PC-9 (cell line): ENCODE measurements around the gene CAPZB.

Source experiments
- EZH2 ChIP-seq: fragments of 200-600 bp; sonication (generic); IDR thresholded peaks from 2 replicates; pipeline ENCODE4 v1.8.0; 2017; ENCODE audit warnings: antibody characterized with exemption, low read depth
- TF ChIP-seq, protein P1 (sequence below): fragments of 200-600 bp; sonication (generic); conservative IDR thresholded peaks from 2 replicates; pipeline ENCODE4 v1.6.1; 2017; ENCODE audit warnings: mixed run types, antibody characterized with exemption, mild to moderate bottlenecking, moderate library complexity

DNA sequence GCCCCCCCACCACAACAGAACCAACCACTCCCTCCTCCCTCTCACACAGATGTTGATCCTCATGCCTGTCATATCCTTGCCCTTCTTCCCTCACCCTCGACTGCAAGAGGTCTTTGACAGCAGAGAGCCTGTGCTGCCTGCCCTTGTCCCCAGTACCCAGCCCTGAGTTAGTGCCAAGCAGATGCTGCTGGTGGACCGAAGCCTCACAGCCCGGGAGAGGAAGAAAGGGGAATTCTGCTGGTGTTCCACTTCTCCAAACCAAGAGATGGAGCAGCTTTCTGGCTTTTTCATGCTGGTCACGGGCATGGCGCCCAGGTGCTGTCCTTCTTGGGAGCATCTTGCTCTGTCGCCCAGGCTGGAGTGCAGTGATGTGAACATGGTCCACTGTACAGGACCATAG lies 104.1 kb downstream of the CAPZB start:
- TF ChIP-seq, protein P1, sequence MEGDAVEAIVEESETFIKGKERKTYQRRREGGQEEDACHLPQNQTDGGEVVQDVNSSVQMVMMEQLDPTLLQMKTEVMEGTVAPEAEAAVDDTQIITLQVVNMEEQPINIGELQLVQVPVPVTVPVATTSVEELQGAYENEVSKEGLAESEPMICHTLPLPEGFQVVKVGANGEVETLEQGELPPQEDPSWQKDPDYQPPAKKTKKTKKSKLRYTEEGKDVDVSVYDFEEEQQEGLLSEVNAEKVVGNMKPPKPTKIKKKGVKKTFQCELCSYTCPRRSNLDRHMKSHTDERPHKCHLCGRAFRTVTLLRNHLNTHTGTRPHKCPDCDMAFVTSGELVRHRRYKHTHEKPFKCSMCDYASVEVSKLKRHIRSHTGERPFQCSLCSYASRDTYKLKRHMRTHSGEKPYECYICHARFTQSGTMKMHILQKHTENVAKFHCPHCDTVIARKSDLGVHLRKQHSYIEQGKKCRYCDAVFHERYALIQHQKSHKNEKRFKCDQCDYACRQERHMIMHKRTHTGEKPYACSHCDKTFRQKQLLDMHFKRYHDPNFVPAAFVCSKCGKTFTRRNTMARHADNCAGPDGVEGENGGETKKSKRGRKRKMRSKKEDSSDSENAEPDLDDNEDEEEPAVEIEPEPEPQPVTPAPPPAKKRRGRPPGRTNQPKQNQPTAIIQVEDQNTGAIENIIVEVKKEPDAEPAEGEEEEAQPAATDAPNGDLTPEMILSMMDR: no peak
- TF ChIP-seq EZH2: no peak
